CD4-positive, alpha-beta T cell treated with Interleukin-2 at 100 ng/mL for 4 hours (primary cell): ENCODE data around the gene COTL1.
"Not testable (repeated sequence)": the region's sequence is repeated elsewhere in the genome, so short reads cannot be mapped to it uniquely, and the experiment has no call there.

Source experiments
- DNase-seq: peaks from one replicate; pipeline ENCODE4 v3.0.0-alpha.2; 2020; ENCODE audit warnings: low spot score

COTL1 gene

GRCh38 chr16:84528322-84528721, 89.6 kb downstream of the COTL1 start:
- DNase-seq: no peak

- DNase-seq: no peak
These were observed 90.2 kb downstream of the COTL1 start for GRCh38 chr16:84527532-84528269.

GRCh38 chr16:84526794-84527531, 90.9 kb downstream of the COTL1 start:
- no peak for DNase-seq

- not testable (repeated sequence) for DNase-seq
These were observed 92.8 kb downstream of the COTL1 start for GRCh38 chr16:84524941-84525581.

- no peak for DNase-seq
These were observed 93.4 kb downstream of the COTL1 start for GRCh38 chr16:84524346-84524920.

- DNase-seq: no peak
These were observed 96.4 kb downstream of the COTL1 start for GRCh38 chr16:84521497-84521770.

- DNase-seq: no peak
These were observed 97.0 kb downstream of the COTL1 start for GRCh38 chr16:84520725-84521496.

GRCh38 chr16:84519855-84520254, 98.0 kb downstream of the COTL1 start:
- DNase-seq: no peak

- DNase-seq: peak; percentile 72
These were observed 99.0 kb downstream of the COTL1 start for GRCh38 chr16:84518804-84519341.

- DNase-seq: not testable (repeated sequence)
These were observed 99.7 kb downstream of the COTL1 start for GRCh38 chr16:84518220-84518619.

GRCh38 chr16:84517366-84517765, 100.5 kb downstream of the COTL1 start:
- DNase-seq: no peak
